GM18868 (cell line): ENCODE measurements around the gene IL16.

Experiments
- ATAC-seq: cut with Tn5 transposase; IDR thresholded peaks from one replicate; pipeline ENCODE4 v1.9.1; 2021; ENCODE audit warnings: mild to moderate bottlenecking, moderate library complexity; ENCODE audit not compliant: unreplicated experiment

The IL16 gene

DNA sequence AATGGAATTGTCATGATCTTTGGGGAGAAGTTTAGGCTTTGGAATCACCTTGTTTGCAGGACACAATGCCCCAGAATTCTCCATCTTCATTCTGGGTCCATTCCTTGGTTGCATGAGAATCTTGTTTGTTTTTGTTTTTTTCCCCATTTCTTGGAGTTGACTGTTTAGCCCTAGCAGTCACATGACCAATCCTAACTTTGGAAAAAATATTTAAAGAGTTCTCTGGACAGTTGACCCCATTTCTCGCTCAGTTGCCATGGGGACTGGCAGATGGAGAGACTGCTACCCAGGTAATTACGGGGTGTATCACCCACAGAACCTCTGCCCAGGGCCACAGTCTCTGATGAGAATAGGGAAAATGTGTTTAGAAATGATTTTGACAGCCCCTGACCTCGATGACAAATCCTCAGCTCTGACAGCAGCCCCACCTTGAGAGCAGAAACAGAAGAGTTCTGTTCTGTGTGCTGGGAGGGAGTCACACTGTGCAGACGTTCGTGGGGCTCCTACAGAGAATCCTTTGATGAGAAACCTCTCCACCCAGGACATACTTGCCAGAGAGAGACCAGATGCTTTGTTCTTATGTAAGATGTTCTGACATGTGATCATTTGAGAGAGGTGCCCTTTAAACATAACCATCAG is 57.7 kb downstream of the IL16 start:
- ATAC-seq, result no peak

DNA sequence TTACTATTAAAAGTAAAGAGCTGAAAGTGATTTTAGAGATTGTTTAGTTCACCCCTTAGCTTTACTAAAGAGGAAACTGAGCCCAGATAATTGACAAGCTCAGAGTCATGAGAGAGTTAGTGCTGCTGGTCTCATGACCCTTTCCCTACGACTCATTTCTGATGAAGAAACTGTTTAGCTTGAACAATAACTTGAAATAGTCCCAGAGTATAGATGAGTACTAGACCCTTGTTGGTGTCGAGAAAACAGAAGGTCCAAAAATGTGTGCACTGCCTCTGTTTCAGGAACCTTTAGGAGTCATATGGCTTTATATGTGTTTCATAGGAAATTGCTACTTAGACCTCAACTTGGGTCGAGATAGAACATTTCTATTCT is 58.2 kb downstream of the IL16 start:
- no peak for ATAC-seq

DNA sequence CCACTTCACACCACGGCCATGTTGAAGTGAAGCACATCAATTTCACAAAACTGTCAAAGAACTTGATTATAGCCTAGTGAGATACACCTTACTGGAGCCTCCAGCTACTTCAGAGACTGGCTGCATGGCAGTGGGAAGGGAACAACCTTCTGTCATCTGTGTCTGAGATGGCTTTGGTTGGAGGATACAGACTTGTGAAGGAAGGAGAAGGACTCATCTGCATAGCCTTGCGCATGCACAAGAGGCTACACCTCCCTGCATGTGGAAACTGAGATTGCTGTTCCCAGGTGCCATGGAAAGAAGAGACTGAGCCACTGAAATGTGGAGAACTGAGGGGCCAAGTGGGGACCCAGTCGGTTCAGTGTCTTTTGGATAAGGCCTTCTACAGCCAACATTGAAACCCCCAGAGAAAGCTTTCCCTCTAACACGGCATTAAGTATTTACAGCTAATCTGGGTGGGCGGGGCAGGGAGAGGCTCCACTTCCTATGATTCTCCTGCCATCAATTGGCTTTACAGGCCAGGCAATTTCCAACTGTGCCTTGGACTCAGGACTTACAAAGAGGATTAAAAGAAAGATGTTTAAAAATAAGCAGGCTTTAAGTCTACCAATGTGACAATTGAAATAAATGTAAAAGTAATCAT is 58.8 kb downstream of the IL16 start:
- ATAC-seq, result no peak

DNA sequence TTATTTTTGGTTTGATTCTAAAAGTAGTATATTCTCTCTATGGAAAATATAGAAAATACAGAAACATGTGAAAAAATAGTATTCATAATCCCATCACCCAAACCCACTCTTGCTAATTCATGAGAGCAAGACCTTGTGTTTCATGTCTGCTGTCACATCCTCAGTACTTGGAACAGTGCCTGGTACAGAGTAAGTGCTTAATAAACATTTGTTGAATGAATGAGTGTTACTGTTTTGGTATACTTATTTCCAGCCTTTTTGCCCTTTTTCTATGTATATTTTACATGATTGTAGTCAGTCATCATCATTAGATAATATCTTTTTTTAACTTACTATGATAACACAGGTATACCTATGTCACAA is 59.3 kb downstream of the IL16 start:
- ATAC-seq, result no peak

DNA sequence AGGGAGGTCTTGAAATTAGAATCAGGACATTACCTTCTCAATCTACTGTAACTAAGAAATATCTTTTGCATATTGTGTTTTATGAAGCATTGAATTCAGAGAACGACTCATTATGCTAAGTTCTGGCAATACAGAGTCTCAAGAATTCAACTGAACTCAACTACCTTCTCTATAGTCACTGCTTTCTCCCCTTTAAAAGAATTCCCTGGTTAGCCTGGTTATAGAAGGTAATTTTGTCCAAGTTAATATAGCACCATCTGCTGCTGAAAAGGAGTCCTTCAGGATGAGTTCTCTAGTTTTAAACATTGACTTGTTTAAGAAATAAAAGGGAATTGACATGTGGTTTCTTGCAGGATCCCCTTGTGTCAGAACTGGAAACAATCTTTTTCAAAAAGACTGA is 60.2 kb downstream of the IL16 start:
- no peak for ATAC-seq

DNA sequence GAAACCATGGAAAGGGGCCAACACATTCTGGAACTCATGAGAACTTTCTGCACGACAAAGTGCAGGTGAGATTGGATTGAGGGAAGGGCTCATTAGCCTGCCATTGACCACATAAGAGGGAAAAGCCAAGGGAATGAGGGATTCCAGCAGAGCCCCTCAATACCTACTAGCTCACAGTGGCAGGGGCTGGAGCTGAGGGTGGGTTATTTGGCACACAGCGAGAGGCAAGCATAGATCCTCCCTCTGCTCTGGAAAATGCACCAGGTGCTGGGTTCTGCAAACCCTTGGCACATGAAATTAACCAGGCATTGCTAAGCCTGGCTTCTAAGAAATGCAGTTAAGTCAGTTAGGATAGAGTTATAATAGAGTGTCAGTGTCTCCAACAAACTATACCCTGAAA is 60.8 kb downstream of the IL16 start:
- no peak for ATAC-seq

DNA sequence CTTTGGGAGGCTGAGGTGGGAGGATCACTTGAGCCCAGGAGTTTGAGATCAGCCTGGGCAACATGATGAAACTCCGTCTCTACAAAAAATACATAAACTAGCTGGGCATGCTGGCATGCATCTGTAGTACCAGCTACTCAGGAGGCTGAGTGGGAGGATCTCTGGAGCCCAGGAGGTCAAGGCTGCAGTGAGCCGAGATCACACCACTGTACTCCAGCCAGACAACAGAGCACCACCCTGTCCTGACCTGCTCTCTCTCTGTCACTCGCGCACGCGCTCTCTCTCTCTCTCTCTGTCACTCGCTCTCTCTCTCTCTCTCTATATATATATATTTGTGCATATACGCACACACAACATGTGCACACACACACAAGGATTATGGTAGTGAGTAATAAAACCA is 61.8 kb downstream of the IL16 start:
- ATAC-seq, result no peak

DNA sequence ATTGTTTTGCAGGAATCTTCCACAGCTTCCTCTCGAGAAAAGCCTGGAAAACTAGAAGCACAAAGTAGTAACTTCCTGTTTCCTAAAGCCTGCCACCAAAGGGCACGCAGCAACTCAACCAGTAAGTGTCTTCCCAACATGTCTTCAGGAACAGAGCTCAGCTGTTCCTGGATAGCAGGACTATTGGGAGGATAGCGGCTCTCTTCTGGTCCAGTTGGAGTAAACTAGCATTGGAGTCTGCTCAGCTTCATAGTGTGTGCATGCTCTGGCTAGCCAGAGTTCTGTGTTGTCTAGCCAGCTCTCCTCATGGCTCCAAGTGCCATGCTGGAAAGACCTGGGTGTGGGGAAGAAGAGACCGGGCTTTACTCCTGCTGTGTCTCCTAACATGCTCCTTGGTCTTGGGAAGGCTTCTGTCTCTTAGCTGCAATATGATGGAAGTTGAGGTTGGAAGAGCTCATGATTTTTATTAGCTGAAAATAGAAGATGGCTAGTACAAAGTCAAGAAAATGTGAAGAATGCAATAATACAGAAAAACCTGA is 63.1 kb downstream of the IL16 start:
- ATAC-seq, result no peak

DNA sequence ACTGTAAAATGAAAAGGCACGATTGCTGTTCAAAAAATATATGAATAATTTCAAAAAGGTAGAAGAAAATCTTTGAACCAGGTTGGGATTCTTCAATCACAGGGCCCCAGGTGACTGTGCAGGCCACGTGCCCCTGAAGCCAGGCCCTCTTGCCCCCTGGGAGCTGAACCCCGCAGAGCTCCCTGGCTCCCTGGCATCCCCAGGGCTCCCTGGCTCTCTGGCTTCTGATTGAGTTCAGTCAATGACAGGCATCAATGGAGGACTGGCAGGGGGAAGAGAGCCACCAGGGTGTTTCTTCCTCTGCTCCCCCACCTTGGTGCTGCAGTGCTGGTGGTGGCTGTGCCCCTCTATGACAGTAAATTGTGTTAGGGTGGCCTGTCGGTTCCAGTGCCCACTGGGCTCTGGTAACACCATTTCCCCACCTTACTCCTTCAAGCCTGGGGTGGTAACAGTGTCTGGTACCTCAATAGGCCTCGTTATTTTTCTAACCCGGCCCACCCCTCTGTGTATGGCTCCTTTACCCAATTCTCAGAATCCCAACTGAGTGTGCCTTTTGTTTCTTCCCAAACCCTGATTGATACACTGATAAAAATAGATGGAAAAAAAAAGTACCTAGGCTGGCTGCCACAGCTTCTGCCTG is 64.6 kb downstream of the IL16 start:
- ATAC-seq, result no peak

DNA sequence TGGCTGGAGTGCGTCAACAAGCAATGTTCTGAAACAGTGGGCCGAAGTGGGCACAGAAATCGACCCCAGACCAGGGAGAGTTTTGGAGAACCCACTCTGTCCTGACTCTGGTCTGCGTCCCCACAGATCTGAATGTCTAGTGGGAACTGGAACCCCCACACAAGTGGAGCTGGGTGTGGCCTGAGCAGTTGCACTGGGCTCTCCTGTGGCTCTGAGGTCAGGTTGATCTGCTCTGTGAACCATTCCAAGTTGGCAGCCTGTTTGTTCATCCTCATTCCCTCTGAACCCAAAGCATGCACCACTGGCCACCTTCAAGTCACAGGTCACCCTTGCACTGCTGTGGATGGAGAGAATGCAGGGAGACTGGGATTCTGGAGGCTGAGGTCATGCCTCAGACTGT is 66.8 kb downstream of the IL16 start:
- no peak for ATAC-seq

DNA sequence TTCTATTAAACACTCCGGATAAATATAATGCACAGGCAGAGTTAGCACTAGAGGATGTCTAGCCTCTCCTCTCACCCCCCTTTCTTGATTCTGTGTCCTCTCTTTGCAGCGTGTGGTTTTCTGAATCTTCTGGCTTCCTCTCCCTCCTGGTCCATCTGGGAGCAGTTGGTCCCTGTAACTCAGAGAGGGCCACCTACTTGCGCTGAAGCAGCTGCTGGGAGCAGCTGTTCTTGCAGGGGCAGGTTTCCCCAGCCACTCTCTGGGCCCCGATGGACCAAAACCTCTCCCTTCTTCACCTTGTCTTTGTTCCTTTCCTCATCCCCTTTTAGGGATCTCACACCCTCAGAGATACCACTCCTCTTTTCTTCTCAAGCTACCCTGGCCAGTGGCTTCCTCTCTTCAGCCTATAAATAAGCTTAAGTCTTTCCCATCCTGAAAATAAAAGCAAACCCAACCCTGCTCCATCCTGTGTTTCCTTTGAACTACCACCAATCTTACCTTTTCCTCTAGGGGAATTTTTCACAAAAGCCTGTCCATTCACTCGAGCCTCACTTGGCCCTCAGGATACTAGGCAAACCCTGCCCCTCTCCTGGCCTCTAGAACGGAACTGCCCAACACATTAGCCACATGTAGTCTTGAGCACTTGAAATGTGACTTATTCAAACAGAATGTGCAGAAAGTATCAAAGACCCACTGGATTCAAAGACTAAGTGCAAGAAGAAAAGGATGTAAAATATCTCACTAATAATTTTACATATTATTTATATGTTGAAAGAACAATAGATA is 67.6 kb downstream of the IL16 start:
- no peak for ATAC-seq

DNA sequence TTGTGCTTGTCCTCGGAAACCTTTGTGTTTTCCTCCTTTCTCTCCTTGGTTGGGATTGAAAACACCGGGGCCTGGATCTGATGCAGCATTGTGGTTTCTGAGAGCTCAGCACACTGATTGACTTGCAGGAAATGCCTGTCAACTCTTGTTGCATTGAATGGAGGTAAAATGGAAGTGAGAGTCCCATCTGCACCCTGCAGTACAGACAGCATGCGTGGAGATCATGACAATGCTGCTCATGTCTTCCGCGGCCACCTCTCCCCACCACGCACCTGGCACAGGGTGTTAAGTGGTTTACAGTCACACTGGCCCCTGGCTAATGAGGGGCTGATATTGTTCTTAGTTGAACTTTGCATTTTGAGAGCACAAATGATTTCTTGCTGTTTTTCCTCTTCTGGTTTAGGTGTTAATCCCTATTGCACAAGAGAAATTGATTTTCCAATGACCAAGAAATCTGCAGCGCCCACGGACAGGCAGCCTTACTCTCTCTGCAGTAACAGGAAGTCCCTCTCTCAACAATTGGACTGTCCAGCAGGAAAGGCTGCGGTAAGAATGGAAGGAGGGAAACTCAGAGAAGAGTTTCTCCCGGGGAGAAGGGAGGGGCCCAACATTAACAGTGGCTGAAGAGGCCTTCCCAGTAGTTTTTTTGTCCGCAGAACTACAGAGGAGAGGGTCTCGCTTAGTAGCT is 68.7 kb downstream of the IL16 start:
- ATAC-seq, result peak; percentile 21

DNA sequence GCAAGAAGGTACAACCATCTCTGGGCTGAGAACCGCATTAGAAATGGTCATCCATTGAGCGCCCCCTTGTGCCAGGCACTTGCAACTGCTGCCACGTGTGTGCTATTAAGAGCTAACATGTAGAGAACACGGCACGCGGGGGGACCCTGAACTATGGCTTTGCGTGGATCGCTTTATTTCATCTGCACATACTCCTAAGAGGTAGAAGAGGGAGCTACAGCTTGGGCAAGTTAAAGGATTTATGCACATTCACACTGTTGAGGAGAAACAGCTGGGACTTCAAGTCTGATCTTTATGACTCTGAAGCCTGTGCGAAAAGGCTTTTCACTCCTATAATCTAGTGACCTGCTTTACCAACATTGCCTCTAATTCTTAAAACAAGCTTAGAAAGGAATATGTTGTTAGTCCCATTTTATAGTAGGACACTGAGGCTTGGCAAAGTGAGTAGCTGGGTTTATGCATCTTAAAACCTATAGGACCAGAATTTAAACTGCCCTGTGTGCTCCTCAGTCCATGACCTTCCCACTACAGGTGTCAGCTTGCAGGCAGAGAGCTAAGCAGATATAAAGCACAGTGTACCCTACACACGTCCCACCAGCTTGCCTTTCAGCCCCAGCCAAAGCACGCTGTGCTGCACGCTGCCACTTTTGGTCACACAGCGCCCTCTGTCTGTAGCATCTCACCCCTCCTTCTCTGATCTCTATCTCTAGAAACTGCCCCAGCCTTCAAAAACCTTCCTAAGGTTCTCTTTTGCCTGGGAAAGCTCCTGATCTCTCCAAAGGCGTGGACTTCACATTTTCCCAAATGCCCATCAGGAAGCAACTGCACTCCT is 69.5 kb downstream of the IL16 start:
- peak; percentile 85 for ATAC-seq

DNA sequence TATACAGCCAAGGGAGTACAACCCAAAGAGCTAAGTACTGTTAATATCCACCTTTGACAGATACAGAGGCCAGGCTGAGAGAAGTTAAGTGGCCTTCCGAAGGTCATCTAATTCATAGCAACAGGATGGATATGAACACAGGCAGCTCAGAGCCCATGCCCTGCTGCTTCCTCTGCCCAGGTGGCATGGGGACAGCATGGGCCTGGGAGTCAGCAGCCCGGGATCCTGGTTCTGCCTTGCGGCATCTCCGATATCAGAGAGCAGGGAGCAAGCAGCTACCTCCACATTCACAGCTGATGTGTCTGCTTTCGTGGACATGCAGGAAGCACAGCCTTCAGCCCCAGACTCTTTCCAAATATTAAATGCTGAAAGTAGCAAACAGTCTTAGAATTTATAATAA is 71.7 kb downstream of the IL16 start:
- ATAC-seq, result no peak

DNA sequence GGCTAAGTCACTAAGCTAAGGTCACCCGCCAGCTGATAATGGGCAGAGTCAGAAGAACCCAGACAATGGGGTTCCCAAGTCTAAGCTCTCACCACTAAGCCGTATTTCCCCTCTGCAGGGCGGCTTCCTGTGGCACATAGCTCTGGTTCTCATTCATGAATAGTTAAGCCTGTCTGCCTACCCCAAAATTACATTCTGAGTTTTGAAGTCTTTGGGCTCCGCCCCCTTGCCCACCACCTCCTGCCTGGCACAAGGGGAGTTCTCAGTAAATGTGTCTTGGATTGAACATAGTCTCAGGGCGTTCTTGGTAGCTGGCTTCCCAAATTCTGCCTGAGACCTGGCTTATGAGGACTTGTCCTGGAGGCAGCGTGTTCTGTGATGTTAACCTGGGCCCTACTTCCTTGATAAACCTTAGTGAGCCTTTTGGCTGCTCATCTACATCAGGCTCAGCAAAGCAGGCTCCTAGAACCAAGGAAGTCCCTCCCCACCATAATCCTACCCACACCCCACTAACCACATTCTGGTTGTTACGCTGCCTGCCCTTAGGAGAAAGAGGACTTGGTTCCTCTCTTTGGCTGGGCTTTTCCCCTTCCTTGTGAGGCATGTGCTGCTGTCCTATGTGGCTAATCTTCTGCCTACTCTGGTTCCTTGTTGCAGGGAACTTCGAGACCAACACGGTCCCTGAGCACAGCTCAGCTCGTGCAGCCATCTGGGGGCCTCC is 72.4 kb downstream of the IL16 start:
- ATAC-seq, result no peak

DNA sequence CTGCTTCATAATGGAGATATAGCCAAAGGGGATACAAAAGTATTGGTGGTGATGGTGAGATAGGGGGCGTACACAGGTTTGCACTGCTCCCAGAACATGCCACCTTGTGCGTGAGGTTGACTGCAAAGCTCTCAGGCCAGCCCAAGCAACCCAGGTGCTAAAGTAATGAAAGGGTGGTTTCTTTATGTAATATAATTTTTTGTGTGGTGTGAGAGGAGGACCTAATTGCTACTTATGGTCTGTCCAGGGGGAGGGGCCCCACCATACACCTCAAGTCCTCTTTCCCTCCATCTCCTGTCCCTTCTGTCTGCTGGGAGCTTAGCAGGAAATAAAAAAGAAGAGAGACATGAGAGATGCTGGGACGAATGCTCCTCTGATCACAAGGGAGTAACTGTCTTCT is 73.5 kb downstream of the IL16 start:
- ATAC-seq, result no peak

DNA sequence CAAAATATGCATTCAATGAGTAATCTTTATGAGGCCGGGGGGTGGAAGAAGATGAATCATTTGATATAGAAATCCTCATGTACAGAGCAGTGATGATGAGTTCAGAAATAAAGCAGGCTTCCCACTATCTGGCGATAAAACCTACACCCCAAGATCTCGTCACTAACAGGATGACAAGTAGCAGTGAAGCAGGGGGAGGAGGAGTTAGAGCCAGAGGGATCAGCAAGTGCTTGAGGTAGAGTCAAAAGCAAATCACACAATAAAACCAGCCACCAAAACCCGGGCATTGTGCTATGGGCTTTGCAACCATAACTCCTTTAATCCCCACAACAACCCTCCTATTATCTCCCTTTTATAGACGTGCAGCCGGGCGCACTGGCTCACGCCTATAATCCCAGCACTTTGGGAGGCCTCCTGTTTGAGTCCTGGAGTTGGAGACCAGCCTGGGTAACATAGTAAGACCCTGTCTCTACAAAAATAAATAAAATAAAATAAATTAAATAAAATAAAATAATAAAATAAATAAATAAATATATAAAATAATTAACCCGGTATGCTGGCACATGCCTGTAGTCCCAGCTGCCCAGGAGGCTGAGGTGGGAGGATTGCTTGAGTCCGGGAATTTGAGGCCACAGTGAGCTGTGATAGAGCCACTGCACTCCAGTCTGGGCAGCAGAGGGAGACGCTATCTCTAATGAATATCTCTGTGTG is 74.3 kb downstream of the IL16 start:
- no peak for ATAC-seq

DNA sequence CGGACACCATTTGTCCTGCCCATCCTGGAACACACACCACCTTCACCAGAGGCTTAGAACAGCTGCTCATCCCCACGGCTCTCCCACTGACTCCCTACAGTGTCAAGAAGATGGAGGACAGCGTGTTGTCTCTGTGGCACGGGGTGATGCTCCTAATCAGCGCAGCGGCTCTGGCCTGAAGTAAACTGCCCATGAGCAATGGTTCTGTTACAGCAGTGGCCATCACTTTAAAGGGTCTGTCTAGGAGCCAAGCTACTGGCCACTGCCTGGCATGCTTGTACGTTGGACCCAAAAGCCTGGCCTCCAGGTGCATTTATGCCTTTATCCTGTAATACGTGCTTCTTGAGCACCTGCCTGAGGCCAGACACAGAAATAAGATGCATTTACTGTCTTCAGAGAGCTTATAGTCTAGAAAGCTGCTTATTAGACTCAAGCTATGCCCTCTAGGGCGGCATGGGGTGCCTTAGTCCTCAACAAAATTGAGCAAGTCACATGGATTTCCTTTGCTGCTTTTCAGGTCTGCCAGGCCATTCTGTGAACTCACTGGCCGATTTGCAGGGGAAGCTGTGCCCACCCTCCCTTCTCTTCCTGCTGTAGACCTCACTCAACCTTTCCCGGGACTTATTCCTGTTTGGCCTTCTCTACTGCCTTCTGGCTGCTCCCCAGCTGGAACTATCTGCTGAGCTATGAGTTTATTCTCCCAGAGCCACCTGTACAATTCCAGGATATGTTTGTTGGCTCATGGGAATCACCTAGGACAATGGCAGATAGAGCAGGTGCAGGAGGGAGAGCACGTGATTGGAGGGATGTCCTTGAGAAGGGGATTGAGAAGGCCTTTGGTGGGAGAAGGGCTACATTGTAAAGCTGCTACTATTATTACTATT is 75.3 kb downstream of the IL16 start:
- no peak for ATAC-seq
